Left renal pelvis (tissue), 4 donors: ENCODE results near the gene XPR1. TPM values are rescaled to one million over a fixed set of nuclear protein-coding genes. Genes with fewer than 3 reads are reported as not detected.
"Not testable (repeated sequence)": the region's sequence is repeated elsewhere in the genome, so short reads cannot be mapped to it uniquely, and the experiment has no call there.

Experiments
- DNase-seq, 4 donors: peaks; one replicate each; pipeline ENCODE4 v3.0.0-alpha.2; 2013; ENCODE audit warnings: low read depth in 4 of 4, low spot score in 3 of 4
- polyA plus RNA-seq, 4 donors: library from polyadenylated mRNA; unstranded; fragments of 120-200 nt; gene quantifications; one replicate each; pipeline ENCODE4 v1.2.1, GENCODE V29; 2013; ENCODE audit not compliant: insufficient read length in 4 of 4

Gene XPR1
- polyA plus RNA-seq, 4 donors, result 21.5 to 43.0 (median 38.8) TPM

- DNase-seq, result not testable (repeated sequence)
Measured at GRCh38 chr1:180710746-180711145, 78.9 kb downstream of the XPR1 start.

GRCh38 chr1:180711260-180711659, 79.4 kb downstream of the XPR1 start:
- not testable (repeated sequence) for DNase-seq

GRCh38 chr1:180720753-180721152, 88.9 kb downstream of the XPR1 start:
- DNase-seq, result no peak

DNA sequence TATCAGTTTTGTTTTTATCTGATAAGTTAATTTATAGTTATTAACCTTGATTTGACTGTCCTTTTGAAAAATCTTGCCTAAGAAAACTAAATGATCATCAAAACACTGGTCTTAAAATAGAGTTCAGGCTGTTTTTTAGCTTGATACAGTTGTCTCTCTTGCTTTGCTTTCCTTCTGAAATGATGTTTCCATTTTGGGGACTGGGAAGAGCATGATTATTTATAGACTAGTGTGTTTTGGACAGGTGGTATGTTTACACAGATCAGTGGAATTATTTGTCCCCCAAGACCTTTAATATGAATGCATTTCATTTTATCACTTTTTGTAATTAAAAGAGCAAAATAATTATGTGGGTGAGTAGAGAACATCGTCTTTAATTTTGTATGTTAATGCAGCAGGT, 90.8 kb downstream of the XPR1 start:
- DNase-seq, result no peak

DNA sequence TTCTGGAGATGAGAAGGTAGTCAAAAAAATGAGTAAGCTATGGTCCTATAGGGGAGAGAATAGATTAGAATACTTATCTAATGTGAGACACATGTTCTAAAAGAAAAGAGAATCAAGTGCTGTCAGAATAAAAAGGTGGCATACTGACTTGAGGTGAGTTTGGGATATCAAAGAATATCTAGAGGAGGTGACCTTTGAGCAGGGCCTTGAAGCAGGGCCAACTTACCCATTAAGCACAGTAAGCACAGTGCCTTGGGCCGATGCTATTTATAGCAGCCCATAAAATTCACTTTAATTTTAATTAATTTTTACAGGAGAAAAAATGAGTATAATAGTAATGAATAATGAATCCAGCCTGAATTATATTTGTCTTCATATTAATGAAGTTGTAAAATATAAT, 92.2 kb downstream of the XPR1 start:
- no peak for DNase-seq

GRCh38 chr1:180726024-180726423, 94.2 kb downstream of the XPR1 start:
- DNase-seq, result not testable (repeated sequence)

DNA sequence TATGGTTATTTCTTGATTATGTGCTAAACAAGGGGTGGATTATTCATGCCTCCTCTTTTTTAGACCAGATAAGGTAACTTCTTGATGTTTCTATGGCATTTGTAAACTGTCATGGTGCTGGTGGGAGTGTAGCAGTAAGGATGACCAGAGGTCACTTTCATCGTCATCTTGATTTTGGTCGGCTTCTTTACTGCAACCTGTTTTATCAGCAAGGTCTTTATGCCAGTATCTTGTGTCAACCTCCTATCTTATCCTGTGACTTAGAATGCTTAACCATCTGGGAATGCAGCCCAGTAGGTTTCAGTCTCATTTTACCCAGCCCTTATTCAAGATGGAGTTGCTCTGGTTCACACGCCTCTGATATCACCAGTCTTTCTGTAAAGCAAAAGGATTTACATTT, 95.9 kb downstream of the XPR1 start:
- not testable (repeated sequence) for DNase-seq

- DNase-seq, result no peak
Measured at GRCh38 chr1:180728472-180729106, 96.8 kb downstream of the XPR1 start.

GRCh38 chr1:180731131-180731530, 99.3 kb downstream of the XPR1 start:
- DNase-seq, result no peak

DNA sequence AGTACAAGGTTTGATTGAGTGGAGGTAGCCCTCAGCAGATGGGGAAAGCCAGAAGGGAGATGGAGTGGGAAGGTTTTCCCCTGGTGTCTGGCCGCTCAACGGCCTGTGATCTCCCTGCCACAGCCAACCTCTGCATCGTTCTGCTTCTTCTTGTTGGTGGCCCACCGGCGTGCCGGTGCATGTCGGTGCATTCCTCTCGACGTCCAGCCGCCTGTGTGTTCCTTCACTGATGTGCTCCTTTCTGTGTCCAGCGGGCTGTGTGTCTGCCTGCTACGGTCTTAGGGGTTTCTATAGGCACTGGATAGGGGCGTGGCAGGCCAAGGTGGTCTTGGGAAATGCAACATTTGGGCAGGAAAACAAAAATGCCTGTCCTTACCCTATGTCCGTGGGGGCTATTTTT, 101.0 kb downstream of the XPR1 start:
- DNase-seq, result no peak

DNA sequence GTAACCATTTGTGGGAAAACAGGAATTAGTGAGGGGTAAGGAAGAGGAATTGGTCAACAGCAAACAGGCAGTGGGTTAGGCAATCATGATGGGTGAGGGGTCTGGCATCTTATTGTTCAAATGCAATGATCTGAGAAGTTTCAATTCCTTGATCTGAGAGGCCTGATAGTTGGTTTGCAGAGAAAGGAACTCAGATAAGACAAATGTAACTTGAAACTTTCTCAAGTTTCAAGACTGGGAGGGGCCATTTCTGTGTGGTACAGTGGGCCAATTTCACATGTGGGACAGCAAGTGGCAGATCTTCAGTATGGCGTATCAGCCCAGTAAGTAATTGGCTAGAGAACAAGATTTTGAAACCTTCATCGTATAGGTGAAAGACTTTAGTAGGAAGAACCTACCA, 102.5 kb downstream of the XPR1 start:
- no peak for DNase-seq

- DNase-seq, result no peak
Measured at GRCh38 chr1:180742663-180743062, 110.8 kb downstream of the XPR1 start.

DNA sequence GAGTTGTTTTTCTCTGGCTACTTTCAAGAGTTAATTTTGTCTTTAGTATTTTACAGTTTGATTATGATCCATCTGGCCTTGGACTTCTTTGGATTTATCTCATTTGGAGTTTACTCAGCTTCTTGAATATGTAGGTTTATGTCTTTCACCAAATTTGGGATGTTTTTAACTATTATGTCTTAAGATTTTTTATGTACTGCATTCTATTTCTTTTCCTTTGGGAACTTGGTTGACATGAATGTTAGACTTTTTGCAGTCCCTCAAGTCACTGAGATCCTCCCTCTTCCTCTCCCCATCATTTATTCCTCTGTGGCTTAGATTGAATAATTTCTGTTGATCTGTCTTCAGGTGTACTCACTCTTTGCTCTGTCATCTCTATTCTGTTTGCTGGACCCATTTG, 112.0 kb downstream of the XPR1 start:
- DNase-seq, result no peak

GRCh38 chr1:180745098-180745497, 113.3 kb downstream of the XPR1 start:
- no peak for DNase-seq

- DNase-seq, result no peak
Measured at GRCh38 chr1:180751921-180752320, 120.1 kb downstream of the XPR1 start.

- DNase-seq, result no peak
Measured at GRCh38 chr1:180754453-180754852, 122.6 kb downstream of the XPR1 start.

- no peak for DNase-seq
Measured at GRCh38 chr1:180757657-180758056, 125.8 kb downstream of the XPR1 start.

GRCh38 chr1:180762796-180763195, 131.0 kb downstream of the XPR1 start:
- DNase-seq, result no peak

GRCh38 chr1:180765151-180765550, 133.3 kb downstream of the XPR1 start:
- DNase-seq, result no peak

DNA sequence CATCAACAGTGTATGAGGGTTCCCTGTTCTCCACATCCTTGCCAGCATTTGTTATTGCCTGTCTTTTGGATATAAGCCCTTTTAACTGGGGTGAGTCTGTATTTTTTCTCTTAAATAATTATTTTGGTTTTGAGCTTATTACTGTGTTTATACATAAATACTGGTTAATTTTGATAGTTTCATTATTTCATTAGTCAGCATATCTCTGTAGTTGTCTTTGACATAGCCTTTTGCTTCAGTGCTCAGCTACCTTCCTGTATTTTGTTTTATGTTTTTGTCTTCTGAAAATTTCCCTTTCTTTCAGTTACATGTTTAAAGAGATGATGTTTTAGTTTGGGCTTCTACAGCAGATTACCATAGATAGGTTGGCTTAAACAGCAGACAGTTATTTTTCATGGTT, 138.1 kb downstream of the XPR1 start:
- no peak for DNase-seq

- no peak for DNase-seq
Measured at GRCh38 chr1:180773210-180773865, 141.5 kb downstream of the XPR1 start.

- no peak for DNase-seq
Measured at GRCh38 chr1:180775801-180776200, 144.0 kb downstream of the XPR1 start.
